DOHH2 (cell line): ENCODE results near the gene ENDOD1.
"Not testable (repeated sequence)": the region's sequence is repeated elsewhere in the genome, so short reads cannot be mapped to it uniquely, and the experiment has no call there.

ENCODE experiments used
- CTCF ChIP-seq: fragments of 200-600 bp; sonication (generic); IDR thresholded peaks from one replicate; pipeline ENCODE4 v1.5.1; 2014; ENCODE audit warnings: antibody characterized with exemption, mild to moderate bottlenecking, low read depth, low read length; ENCODE audit not compliant: poor library complexity, severe bottlenecking
- EZH2phosphoT487 ChIP-seq: fragments of 200-600 bp; sonication (generic); IDR thresholded peaks from 2 replicates; pipeline ENCODE4 v1.6.1; 2017; ENCODE audit warnings: borderline replicate concordance, mild to moderate bottlenecking, antibody characterized with exemption, low read length, moderate library complexity, mixed read lengths

- TF ChIP-seq CTCF, EZH2phosphoT487: not testable (repeated sequence)
Measured at GRCh38 chr11:95049122-95049521, 40.5 kb upstream of the ENDOD1 start, which contains the start of gene KDM4F.
